ENCODE data around the gene TRIM31.

DNA sequence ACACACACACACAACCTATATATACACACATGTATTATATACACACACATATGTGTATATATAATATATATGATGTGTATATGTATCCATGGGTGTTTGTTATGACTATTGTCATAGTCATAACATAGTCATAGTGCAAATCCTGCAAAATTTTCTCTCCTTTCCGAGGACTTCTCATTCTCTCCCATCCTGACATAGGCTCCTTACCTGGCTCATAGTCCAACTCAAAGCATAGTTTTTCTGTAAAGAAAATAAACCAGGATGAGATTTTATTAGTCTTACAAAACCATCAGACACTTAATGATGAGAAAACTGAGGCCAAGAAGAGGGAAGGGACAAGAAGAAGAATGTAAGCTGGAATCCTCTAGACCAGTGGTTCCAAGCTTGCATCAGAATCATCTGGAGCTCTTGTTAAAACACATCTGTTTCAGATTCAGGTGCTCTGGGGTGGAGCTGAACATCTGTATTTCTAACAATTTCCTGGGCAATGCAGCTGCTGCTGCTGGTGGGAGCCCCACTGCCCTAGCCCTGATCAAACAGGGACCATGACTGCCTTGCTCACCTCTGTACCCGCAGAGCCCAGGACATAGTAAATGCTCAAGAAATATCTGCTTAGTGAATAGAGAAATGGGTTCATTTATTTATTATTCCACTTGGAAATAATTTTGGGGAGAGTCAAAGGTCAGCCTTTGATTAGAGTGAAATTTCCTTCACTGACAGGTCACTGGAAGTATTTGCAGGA is 42.8 kb upstream of the TRIM31 start:
- TF ChIP-seq, protein P1, sequence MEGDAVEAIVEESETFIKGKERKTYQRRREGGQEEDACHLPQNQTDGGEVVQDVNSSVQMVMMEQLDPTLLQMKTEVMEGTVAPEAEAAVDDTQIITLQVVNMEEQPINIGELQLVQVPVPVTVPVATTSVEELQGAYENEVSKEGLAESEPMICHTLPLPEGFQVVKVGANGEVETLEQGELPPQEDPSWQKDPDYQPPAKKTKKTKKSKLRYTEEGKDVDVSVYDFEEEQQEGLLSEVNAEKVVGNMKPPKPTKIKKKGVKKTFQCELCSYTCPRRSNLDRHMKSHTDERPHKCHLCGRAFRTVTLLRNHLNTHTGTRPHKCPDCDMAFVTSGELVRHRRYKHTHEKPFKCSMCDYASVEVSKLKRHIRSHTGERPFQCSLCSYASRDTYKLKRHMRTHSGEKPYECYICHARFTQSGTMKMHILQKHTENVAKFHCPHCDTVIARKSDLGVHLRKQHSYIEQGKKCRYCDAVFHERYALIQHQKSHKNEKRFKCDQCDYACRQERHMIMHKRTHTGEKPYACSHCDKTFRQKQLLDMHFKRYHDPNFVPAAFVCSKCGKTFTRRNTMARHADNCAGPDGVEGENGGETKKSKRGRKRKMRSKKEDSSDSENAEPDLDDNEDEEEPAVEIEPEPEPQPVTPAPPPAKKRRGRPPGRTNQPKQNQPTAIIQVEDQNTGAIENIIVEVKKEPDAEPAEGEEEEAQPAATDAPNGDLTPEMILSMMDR (IDR thresholded peaks at IDR 0.05), result no peak
- TF ChIP-seq POLR2A (IDR thresholded peaks at IDR 0.05; ENCODE audit: low read depth), result no peak

Measured in esophagus muscularis mucosa (tissue), 3 donors.